GM13976 (cell line): Measurements from ENCODE around the gene CHSY3.

Experiments used
- DNase-seq: peaks from one replicate; pipeline ENCODE4 v3.0.0; 2012; ENCODE audit warnings: low spot score
- CTCF ChIP-seq: IDR thresholded peaks from 2 replicates; pipeline ENCODE4 v1.5.1; 2012; ENCODE audit warnings: borderline replicate concordance, mild to moderate bottlenecking; ENCODE audit not compliant: insufficient read depth; ENCODE audit errors: extremely low read depth, missing control alignments, control extremely low read depth
- in situ Hi-C: fragments of 300-500 bp; cut with MboI; formaldehyde crosslinking; loops from one replicate; pipeline ENCODE4 v1.12.0; 2022; ENCODE audit warnings: low sequenced_read_pairs, mixed read lengths, inconsistent platforms; ENCODE audit not compliant: unreplicated experiment

CHSY3 gene

GRCh38 chr5:130066644-130067043, 162.4 kb downstream of the CHSY3 start:
- no peak for TF ChIP-seq CTCF
- no peak for DNase-seq
- in situ Hi-C loops = no loop called here

- no peak for TF ChIP-seq CTCF
- DNase-seq = no peak
- in situ Hi-C loops = no loop called here
Observed at GRCh38 chr5:130067364-130067763, 163.1 kb downstream of the CHSY3 start.

- in situ Hi-C loops = no loop called here
- TF ChIP-seq CTCF = no peak
- DNase-seq = no peak
Observed at GRCh38 chr5:130068101-130068500, 163.8 kb downstream of the CHSY3 start.

GRCh38 chr5:130068988-130069387, 164.7 kb downstream of the CHSY3 start:
- DNase-seq = no peak
- in situ Hi-C loops = no loop called here

GRCh38 chr5:130074820-130075219, 170.6 kb downstream of the CHSY3 start:
- in situ Hi-C loops = no loop called here
- no peak for TF ChIP-seq CTCF
- DNase-seq = no peak

More at GRCh38 chr5:130068988-130069387, 164.7 kb downstream of the CHSY3 start:
- no peak for TF ChIP-seq CTCF

- no peak for TF ChIP-seq CTCF
- in situ Hi-C loops = no loop called here
Observed at GRCh38 chr5:130077007-130077406, 172.7 kb downstream of the CHSY3 start.

GRCh38 chr5:130078661-130079060, 174.4 kb downstream of the CHSY3 start:
- no peak for DNase-seq
- TF ChIP-seq CTCF = no peak
- in situ Hi-C loops = no loop called here

More at GRCh38 chr5:130077007-130077406, 172.7 kb downstream of the CHSY3 start:
- no peak for DNase-seq
